IPS-NIHi11 (cell line): ENCODE data around the gene GHSR.

ENCODE experiments used
- DNase-seq: peaks from one replicate; pipeline ENCODE4 v3.0.0; 2012; ENCODE audit warnings: mixed read lengths, low spot score

The GHSR gene

DNA sequence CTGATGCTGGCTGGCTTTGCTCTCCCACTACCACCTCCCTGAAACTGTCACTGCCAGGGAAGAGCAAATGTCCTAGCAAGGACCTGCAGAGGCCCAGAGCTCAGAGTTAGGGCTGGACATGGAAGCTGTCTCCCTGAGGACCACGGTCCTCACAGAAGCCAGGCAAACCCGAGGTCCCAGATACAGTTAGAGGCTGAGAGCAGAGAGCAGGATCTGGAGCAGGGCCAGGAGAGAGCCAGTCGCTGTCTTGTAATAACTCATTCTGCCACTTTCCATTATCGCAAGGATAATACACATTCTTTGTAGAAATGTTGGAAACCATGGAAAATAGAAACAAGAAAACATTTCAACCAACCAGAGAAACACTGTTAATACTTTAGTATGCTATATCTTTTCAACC, 10.1 kb downstream of the GHSR start:
- DNase-seq: no peak

DNA sequence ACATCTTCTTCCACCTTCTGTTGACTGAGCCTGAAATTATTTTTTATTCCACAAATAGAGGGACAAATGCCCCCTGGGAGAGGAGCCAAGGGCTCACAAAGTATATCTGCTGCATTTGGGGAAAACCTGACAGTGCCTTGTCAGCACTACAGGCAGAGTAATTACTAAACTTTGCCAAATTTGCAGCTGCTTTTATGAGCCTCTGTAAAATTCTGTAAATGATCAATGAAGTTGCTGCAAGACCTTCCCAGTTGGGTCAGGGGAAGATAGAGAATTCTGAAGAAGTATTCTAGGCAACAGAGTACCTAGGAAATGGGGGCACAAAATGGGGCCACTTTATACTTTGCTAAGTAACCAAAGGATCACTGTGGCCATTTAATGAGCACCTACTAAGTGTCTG, 10.5 kb downstream of the GHSR start:
- no peak for DNase-seq

DNA sequence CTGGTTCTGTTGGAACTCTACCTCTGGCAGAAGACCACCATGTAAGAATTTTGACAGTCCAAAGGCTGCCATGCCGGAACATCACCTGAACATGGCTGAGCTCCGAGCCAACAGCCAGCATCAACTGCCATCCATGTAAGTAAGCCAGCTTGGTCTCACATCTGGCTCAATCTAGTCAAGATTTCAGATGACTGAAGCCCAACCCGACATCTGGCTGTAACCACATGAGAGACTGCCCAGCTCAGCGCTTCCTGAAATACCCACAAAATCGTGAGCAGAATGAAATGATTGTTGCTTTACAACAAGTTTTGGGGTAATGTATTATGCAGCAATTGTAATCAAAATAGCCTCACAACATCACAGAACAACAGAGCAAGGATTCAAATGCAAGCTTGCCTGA, 32.9 kb downstream of the GHSR start:
- no peak for DNase-seq

DNA sequence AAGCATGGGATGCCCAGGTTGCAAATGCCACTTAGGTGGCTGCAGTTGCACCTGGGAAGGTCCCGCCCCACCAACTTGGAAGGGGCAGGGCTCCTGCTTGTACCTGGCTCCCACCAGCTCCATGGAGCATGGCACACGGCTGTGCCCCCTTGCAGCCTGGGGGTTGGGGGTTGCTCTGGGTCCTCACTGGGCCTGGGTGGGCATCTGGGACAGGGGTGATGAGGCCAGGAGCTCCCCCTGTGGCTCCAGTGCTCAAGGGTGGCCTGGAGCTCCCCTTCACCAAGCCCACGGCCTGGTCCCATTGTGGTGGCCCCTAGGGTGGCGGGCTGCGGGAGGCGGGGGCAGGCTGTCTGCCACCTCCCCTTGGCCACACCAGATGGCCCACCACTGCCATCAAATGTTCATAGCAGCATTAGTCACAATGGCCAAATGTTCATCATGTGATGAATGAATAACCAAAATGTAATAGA, 36.7 kb downstream of the GHSR start:
- DNase-seq: no peak

DNA sequence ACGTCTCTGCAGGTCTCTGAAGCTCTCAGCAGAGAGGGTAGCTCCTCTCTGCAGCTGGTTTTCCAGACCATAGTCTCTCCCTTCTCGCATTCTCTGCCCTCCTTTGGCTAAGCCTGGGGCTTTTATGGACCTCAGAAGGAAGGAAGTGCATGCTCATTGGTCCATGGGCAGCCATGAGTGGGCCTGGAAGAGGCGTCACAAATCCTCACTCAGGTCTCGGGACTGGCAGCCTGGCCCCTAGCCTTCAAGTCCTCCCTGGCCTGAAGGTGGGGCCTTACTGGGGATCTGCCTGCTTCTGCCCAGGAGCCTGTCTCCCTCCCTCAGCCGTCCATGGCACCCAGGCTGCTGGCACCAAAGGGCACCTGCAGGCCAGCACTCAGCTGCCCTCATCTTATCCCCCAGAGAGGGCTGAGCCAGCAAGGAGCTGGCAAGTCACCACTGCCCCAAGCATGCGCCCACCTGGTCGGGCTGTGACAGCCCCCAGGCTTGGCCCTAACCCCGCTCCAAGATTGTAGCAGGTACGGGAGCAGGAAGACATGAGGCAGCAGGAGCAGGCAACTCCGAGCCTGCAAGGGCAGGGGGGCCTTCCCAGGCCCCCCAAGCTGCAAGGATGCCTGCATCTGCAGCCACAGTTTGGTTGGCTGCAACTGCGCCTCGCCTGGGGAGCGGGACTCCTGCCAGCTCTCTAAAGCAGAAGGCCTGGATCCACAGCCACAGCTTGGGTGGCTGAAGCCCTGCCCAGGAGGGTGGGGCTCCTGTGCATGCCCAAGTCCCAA, 37.4 kb downstream of the GHSR start:
- DNase-seq: no peak

DNA sequence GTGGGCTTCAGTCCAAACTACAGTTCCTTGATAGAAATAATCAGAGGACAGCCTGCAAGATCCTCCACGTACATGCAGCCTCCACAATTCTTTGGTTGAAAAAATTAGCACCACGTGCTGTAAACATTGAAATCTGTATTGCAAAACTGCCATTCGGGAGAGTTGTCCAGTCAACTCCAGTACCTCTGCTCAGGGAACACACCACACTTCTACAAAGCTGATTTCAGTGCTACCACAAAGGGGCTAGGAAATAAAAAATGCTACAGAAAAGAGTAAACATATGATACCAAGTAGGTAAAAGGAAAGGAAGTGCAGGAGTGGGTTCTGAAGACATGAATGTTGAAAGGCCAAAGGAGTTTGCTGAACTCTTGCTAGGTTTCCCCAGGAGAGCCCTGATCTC, 40.4 kb downstream of the GHSR start:
- DNase-seq: no peak

DNA sequence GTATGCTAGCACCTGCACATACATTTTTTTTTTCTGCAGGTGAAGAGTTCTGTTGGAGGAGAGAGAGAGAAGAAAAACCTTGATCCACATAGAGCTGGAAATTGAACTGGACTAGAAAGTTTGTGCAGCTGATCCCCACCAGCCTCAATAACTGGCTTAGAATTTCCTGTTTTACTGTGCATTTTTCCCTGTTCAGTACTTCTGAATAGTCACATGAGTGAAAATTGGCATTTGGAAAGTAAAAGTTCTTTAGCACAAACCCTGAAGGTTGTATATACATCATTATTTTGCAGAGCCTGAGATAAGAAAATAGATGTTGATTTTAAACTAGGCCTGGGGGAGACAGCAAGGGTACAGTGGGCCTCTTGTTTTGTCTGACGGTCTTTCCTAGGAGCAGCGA, 42.3 kb downstream of the GHSR start:
- no peak for DNase-seq

DNA sequence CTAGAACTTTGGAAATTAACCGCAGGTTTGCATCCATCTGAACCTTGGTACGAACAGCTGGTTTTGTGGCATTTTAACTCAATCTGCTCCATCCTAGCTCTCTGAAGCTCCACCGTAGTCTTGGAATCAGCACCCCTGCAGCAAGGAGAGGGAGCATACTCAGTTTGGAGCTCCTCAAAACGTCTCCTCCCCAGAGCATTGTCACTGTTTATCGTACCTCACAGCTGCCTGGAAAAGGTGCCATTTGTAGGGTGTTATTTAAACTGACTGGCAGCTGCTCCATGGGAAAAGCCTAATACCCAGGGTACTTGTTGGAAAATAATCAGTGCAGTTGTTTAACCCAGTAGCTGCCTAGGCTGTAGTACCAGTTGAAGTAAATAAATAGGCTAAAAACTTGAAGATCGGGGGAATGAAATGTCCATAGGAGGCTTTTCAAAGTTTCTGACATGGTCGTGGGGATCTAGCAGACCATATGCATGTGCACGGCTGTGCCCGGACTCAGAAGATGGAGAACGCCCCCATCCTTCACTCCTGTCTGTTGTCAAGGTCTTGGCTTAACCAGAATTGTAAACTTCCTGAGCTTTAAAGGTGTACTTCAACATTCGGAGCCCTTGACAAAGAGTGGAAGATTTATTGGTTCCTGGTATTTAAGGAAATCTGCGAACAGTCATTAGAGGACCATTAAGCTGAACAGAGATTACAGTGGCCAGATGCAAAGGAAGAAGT, 43.9 kb downstream of the GHSR start:
- no peak for DNase-seq

DNA sequence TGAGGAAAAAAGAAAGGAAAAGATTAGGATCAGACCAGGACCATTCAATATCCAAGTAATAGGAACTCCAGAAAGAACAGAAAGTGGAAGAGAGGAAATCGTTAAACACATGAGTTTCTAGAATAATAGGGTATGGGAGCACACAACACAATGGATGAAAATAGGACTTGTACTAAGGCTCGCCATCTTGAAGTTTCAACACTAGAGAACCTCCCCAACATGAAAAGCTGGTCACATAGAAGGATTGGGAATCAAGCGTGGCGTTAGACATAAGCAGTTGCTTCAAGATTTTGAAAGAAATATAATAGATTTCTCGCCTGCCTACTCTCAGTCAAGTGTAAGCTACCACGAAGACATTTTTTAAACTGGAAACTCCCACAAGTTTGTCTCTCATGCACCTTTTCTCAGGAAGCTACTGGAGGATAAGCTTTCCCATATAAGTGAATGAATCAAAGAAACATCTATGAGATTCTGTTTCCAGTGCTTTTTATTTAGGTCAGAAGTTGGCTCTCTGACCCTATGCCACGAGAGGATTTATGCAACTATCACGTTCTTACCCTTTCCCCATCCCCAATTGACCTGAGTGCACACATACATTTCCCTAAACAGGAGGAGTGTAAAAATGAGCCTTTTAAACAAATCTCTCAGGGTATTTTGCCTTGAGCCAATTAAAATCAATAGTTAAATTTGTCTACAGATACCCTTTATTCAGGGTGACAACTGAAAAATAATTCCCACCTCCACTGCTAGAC, 45.2 kb downstream of the GHSR start:
- no peak for DNase-seq

DNA sequence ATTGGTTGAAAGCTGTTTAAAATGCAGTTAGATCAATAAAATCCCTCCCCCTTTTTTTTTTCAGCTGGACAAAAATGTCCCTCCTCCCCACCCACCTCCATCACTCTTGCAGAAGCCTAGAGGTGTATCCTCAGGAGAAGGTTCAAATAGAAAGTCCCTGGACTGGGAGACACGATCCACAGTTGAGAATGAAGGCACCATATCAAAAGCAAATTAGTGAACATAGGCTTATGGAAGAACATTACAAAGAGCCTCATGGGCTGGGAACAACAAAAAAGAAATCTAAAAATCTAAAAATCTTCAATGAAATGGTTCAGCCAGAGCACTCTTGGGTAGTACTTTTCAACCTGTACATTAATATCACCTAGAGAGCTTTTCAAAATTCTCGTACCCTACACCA, 46.2 kb downstream of the GHSR start:
- no peak for DNase-seq

DNA sequence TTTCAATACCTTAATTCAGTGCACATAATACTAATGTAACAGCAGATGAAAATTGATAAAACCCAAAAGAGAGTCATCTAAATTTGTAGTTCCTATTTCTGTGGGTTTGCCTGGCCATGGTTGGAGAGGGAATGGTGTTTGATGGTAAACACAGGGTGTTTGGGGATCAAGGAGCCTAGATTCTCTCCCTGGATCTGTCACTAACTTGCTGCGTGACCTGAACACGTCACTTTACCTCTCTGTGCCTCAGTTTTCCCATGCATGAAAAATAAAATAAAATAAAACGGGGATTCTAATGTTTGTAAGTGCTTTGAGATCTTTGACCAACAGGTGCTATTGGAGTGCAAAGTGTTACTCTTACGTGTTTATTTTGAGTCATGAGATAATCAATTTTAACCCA, 49.8 kb downstream of the GHSR start:
- no peak for DNase-seq

DNA sequence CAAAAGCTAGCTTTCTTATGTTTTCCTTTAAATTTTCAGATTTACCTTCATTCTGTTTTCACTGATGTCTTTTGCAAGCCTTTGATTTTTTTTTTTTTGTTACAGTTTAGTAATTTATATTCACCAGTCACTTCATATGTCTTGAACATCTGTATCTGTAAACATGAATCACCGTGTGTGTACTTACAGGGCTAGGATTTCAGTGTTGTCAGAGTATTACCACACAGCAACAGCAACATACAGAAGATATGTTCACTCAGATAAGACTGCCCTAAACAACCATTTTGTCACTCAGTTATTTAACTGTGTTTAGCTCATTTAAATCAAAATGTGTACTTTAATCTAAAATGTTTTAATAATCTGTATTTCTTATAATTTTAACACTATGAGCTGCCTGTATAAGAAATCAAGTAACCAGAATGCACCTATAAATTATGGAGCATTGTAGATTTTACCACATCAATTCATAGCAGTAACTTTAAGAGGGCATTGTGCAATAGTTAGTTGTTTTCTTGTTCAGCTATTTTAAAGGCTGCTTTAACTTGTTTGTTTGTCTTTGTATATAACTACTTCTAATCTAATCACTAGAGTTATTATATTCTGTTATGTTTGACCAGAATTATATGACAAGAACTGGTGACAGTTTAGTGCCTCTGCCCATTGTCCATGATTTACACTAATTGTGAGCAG, 50.4 kb downstream of the GHSR start:
- DNase-seq: no peak

DNA sequence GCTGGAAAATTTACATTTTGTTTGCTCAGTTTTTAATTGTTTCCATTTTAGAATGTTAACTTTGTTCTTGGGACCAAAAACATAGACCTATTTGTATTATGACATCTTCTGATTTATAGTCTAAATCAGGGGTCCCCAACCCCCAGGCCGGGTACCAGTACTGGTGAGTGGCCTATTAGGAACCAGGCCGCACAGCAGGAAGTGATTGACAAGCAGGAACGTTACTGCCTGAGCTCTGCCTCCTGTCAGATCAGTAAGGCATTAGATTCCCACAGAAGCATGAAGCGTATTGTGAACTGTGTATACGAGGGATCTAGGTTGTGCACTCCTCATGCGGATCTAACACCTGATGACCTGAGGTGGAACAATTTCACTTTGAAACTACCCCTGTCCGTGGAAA, 51.9 kb downstream of the GHSR start:
- no peak for DNase-seq

DNA sequence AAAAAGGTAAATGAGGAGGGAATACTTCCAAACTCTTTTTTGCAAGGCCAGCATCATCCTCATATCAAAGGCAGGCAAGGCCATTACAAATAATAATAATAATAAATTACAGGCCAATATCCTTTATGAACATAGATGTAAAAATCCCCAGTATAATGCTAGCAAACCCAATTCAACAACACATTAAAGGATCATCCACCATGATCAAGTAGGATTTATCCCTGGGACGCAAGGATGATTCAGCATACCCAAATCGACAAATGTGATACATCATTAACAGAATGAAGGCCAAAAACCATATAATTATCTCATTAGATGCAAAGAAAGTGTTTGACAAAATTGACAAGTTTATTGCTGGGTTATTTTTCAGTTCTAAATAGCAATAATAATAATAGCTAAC, 53.6 kb downstream of the GHSR start:
- DNase-seq: no peak
